Gastrocnemius medialis (tissue), 4 donors: Measurements from ENCODE around the gene NPEPPS.

Source experiments
- CTCF ChIP-seq, 5 experiments: fragments of 450-650 bp in 3 of 5; fragments of 200-600 bp in 2 of 5; sonication (generic) in 2 of 5; IDR thresholded peaks in 4 of 5; conservative IDR thresholded peaks in 1 of 5; 1 replicate in 4 of 5; 2 replicates in 1 of 5; pipeline ENCODE4 v1.5.1; 2016 to 2019; ENCODE audit warnings: antibody characterized with exemption in 5 of 5, mild to moderate bottlenecking in 3 of 5, moderate library complexity in 3 of 5
- POLR2A ChIP-seq, 2 donors: fragments of 450-650 bp; IDR thresholded peaks; one replicate each; pipeline ENCODE4 v1.6.1; 2017; ENCODE audit warnings: antibody characterized with exemption in 2 of 2, mild to moderate bottlenecking in 2 of 2, moderate library complexity in 2 of 2

DNA sequence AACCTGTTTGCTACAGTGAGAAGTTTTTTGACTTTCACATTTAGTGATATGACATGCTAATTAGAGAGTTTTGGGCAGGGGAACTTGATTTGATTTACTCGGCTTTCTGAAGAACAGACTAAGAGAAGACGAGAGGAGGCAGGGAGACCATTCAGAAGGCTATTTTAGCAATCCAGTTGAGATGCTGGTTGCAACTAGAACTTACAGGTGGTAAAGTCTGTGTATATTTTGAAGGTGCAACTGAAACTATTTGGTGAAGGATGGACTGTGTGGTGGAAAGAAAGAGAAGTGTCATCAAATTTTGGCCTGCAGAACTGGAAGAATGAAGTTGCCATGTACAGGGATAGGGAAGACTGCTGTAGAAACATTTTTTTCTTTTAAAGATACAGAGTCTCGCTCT lies 76.6 kb downstream of the NPEPPS start:
- TF ChIP-seq CTCF (IDR thresholded peaks at IDR 0.05 in 4 of 5, conservative IDR thresholded peaks at IDR 0.05 in 1 of 5) = no peak
- no peak for TF ChIP-seq POLR2A (IDR thresholded peaks at IDR 0.05)
